Measurements from ENCODE around the gene SLC35B4.

DNA sequence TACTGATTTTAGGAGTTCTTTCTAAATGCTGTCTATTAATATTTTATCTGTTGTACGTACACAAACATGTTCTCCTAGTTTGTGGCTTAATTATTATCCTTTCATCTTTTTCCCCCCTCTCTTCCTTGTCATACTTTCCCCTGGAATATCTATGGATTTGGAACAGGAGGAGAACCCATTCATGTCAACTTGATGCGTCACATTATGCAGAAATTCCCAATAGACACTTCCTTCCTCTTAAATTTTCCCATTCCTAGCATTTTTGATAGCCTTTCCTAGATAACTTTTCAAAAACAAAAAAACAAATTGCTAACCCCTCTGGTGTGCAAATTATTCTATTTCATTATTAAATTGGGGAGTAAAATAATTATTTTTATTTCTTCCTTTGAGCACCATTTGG, 36.2 kb downstream of the SLC35B4 start:
- TF ChIP-seq CTCF (IDR thresholded peaks at IDR 0.05) (no peak), POLR2A (IDR thresholded peaks at IDR 0.05) (no peak)

Measured in testis (tissue), 2 donors.